ENCODE measurements around the gene COL4A2.

GRCh38 chr13:110377826-110378201 is 70.7 kb downstream of the COL4A2 start:
- TF ChIP-seq POLR2A (IDR thresholded peaks at IDR 0.05) = no peak
- TF ChIP-seq CTCF (IDR thresholded peaks at IDR 0.05) = no peak

All from vagina (tissue), 2 donors.